HG02588 (cell line): ENCODE measurements around the gene RAET1G.

Experiments
- ATAC-seq: cut with Tn5 transposase; IDR thresholded peaks from one replicate; pipeline ENCODE4 v1.9.1; 2021; ENCODE audit warnings: mild to moderate bottlenecking, moderate library complexity; ENCODE audit not compliant: unreplicated experiment

RAET1G gene

GRCh38 chr6:149869275-149869892, 53.5 kb downstream of the RAET1G start:
- no peak for ATAC-seq

DNA sequence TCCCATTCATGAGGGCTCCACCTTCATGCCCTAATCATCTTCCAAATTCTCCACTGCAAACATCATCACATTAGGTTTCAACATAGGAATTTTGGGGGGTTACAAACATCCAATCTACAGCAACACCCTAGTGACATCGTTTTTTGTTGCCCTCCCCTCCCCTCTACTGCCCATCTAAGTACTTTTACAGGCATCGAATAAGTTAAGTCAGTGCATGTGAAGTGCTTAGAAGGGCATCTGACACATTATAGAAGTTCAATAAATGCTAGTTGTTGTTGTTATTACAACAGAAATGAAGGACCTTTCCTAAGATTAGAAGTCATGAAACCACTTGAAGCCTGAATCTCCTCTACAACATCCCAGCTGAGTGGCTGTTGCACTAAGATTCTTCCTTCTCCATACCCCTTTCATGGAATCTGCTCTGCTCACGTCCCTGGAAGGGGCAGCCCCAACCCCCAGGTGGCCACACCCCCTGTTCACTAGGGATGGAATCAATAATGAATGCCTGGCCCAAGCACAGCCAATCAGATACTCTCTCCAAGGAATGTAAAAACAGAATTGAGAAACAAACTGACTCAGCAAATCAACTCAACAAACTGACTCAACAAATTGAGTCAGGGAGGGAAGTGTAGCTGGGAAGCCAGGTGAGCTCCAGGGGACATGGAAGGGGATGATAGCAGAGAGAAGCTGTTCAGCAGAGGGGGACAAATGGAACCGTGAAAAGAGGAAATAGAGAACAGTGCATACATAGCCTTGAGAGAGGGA, 54.9 kb downstream of the RAET1G start:
- ATAC-seq, result no peak
